Nephron (organoid): Measurements from ENCODE around the gene VPS13D.

ENCODE experiments used
- H3K27ac Mint-ChIP-seq, 3 experiments: 2 replicates each; pipeline ENCODE4 v1.8.0; 2020; ENCODE audit warnings: mixed read lengths in 3 of 3, mild to moderate bottlenecking in 2 of 3, moderate library complexity in 1 of 3
- H3K27me3 Mint-ChIP-seq: 2 replicates; pipeline ENCODE4 v1.8.0; 2021; ENCODE audit warnings: low read depth, mild to moderate bottlenecking, moderate library complexity, mixed read lengths
- H3K36me3 Mint-ChIP-seq: 2 replicates; pipeline ENCODE4 v1.8.0; 2020; ENCODE audit warnings: low read depth, mixed read lengths
- H3K4me1 Mint-ChIP-seq: 2 replicates; pipeline ENCODE4 v1.8.0; 2020; ENCODE audit warnings: mixed read lengths
- H3K4me3 Mint-ChIP-seq, 3 experiments: 2 replicates each; pipeline ENCODE4 v1.8.0; 2020; ENCODE audit warnings: mild to moderate bottlenecking in 3 of 3, mixed read lengths in 3 of 3, moderate library complexity in 2 of 3
- H3K9me3 Mint-ChIP-seq: 2 replicates; pipeline ENCODE4 v1.8.0; 2020; ENCODE audit warnings: mixed read lengths
- TF ChIP-seq, protein P1 (sequence below), 3 experiments: fragments of 200-600 bp; sonication (generic); IDR thresholded peaks; one replicate each; pipeline ENCODE4 v1.5.0; 2021; ENCODE audit warnings: antibody characterized with exemption in 3 of 3; ENCODE audit not compliant: unreplicated experiment in 3 of 3

Gene VPS13D

GRCh38 chr1:12414444-12415018 is 184.7 kb downstream of the VPS13D start:
- TF ChIP-seq, protein P1, sequence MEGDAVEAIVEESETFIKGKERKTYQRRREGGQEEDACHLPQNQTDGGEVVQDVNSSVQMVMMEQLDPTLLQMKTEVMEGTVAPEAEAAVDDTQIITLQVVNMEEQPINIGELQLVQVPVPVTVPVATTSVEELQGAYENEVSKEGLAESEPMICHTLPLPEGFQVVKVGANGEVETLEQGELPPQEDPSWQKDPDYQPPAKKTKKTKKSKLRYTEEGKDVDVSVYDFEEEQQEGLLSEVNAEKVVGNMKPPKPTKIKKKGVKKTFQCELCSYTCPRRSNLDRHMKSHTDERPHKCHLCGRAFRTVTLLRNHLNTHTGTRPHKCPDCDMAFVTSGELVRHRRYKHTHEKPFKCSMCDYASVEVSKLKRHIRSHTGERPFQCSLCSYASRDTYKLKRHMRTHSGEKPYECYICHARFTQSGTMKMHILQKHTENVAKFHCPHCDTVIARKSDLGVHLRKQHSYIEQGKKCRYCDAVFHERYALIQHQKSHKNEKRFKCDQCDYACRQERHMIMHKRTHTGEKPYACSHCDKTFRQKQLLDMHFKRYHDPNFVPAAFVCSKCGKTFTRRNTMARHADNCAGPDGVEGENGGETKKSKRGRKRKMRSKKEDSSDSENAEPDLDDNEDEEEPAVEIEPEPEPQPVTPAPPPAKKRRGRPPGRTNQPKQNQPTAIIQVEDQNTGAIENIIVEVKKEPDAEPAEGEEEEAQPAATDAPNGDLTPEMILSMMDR (IDR thresholded peaks at IDR 0.05; ENCODE audit: unreplicated experiment in 3 of 3): no peak
- H3K4me1 Mint-ChIP-seq: peaks cover 16% of the 10 kb centered on the region
- H3K4me3 Mint-ChIP-seq: no peak overlapping the region
- no peak overlapping the region for H3K27ac Mint-ChIP-seq
- peaks cover 89% of the 10 kb centered on the region for H3K36me3 Mint-ChIP-seq
- no peaks in the 10 kb centered on the region for H3K27me3 Mint-ChIP-seq
- peaks cover 19% of the 10 kb centered on the region for H3K9me3 Mint-ChIP-seq

DNA sequence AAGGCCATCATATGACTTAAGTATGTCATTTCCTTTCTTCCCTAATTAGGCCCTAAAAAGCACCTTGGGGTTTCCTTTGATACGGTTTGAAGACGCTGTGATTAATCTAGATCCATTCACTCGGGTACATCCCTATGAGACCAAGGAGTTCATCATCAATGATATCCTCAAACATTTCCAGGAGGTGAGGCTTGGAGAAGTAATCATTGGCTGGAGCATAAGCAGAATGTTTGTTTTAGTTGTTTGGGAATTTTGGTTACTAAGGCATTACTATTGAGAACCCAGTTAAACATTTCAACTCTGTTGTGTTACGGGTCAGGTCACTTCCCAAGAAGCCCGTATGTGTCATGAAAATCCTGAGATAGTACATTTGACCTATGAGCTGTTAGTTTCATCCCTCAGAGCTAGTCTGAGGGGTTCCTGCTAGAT is 185.2 kb downstream of the VPS13D start:
- no peak overlapping the region for H3K4me3 Mint-ChIP-seq
- peaks cover 14% of the 10 kb centered on the region for H3K9me3 Mint-ChIP-seq

GRCh38 chr1:12416101-12416500 is 186.3 kb downstream of the VPS13D start:
- peaks cover 81% of the 10 kb centered on the region for H3K36me3 Mint-ChIP-seq
- TF ChIP-seq, protein P1 (IDR thresholded peaks at IDR 0.05; ENCODE audit: unreplicated experiment in 3 of 3): no peak
- peaks cover 21% of the 10 kb centered on the region for H3K4me1 Mint-ChIP-seq
- H3K4me3 Mint-ChIP-seq: no peak overlapping the region
- H3K9me3 Mint-ChIP-seq: peaks cover 11% of the 10 kb centered on the region
- peak overlapping the region; percentile 10 to 65 (median 40) for H3K27ac Mint-ChIP-seq
- no peaks in the 10 kb centered on the region for H3K27me3 Mint-ChIP-seq

More for the DNA sequence above, 185.2 kb downstream of the VPS13D start:
- peaks cover 88% of the 10 kb centered on the region for H3K36me3 Mint-ChIP-seq
- H3K27me3 Mint-ChIP-seq: no peaks in the 10 kb centered on the region
- TF ChIP-seq, protein P1 (IDR thresholded peaks at IDR 0.05; ENCODE audit: unreplicated experiment in 3 of 3): no peak
- peaks cover 13% of the 10 kb centered on the region for H3K4me1 Mint-ChIP-seq
- peak overlapping the region in 2 of 3 experiments; percentile 9 to 35 for H3K27ac Mint-ChIP-seq

- Mint-ChIP-seq H3K9me3 (peaks cover 7% of the 10 kb centered on the region), H3K36me3 (peaks cover 74% of the 10 kb centered on the region), H3K27ac (peak overlapping the region; percentile 47 to 77 (median 65)), H3K4me3 (no peak overlapping the region), H3K27me3 (no peaks in the 10 kb centered on the region), H3K4me1 (peaks cover 28% of the 10 kb centered on the region)
- TF ChIP-seq, protein P1 (IDR thresholded peaks at IDR 0.05; ENCODE audit: unreplicated experiment in 3 of 3): no peak
These were observed 186.9 kb downstream of the VPS13D start for GRCh38 chr1:12416744-12417143.

DNA sequence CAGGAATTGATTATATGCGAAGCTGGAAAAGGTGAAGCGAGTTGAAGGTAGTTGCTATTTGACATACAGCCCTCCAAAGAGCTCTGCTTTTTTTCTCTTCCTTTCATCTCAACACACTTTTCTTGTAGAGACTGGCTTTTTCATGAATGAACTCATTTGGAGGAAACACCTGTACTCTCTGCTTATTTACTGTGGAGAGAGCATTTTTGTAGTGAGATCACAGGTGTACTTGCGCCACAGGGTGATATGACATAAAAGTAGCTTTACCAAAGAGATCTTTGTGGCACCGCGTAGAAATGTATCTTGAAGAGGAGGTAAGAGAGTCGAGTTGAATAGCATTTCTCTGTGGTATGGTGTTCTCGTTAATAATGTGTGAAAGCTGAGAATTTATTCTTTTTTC is 187.6 kb downstream of the VPS13D start:
- TF ChIP-seq, protein P1 (IDR thresholded peaks at IDR 0.05; ENCODE audit: unreplicated experiment in 3 of 3): no peak
- peaks cover 34% of the 10 kb centered on the region for H3K4me1 Mint-ChIP-seq
- no peaks in the 10 kb centered on the region for H3K27me3 Mint-ChIP-seq
- H3K9me3 Mint-ChIP-seq: peaks cover 2% of the 10 kb centered on the region
- no peak overlapping the region for H3K4me3 Mint-ChIP-seq
- H3K36me3 Mint-ChIP-seq: peaks cover 73% of the 10 kb centered on the region
- peak overlapping the region; percentile 7 to 65 (median 23) for H3K27ac Mint-ChIP-seq

DNA sequence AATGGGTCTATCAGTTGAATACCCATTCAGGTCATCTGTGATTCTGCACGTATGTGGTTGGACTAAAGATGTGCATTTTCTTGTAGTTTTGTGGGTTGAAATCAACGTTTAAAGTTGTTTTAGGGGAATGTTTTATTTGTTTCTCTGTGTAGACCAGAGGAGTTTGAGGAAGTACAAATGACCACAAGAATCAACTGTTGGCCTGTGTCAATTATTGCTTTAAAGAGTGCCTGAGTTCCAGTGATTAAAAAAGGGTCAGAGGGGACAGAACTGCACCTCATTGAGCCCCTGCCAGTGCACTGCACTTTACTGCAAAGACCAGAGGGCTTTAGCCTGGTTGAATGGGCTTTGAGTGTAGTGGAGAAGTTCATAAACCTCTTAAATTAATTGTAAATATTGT is 190.3 kb downstream of the VPS13D start:
- TF ChIP-seq, protein P1 (IDR thresholded peaks at IDR 0.05; ENCODE audit: unreplicated experiment in 3 of 3): no peak
- Mint-ChIP-seq H3K4me3 (no peak overlapping the region), H3K36me3 (peaks cover 52% of the 10 kb centered on the region), H3K27me3 (no peaks in the 10 kb centered on the region), H3K27ac (peak overlapping the region; percentile 61 to 98 (median 93)), H3K4me1 (peaks cover 55% of the 10 kb centered on the region), H3K9me3 (no peaks in the 10 kb centered on the region)
